ENCODE results near the gene HOXA4.

DNA sequence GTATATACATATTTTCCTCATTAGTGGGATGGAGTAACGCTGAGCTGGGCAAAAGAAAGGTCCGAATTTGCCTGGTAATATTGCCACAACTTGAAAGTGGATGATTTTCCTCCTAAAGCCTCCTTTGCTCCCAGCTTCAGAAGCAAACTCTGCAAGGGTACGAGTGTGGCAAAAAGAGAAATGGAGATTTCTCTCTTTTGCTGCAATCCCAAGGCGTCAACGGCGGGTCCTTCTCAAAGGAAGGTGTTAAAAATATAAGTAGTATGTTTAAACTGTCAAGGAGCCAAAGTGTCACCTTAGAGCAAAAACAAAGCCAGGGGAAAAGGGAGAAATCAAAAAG is 15.7 kb downstream of the HOXA4 start:
- TF ChIP-seq POLR2A (IDR thresholded peaks at IDR 0.05) (no peak), POLR2AphosphoS5 (IDR thresholded peaks at IDR 0.05) (no peak)
